ENCODE results near the gene PCDH19. TPM values are rescaled to one million over a fixed set of nuclear protein-coding genes. Genes with fewer than 3 reads are reported as not detected.

Gene PCDH19
- total RNA-seq, 1 donor from 2014 or later, result 0.66 TPM

DNA sequence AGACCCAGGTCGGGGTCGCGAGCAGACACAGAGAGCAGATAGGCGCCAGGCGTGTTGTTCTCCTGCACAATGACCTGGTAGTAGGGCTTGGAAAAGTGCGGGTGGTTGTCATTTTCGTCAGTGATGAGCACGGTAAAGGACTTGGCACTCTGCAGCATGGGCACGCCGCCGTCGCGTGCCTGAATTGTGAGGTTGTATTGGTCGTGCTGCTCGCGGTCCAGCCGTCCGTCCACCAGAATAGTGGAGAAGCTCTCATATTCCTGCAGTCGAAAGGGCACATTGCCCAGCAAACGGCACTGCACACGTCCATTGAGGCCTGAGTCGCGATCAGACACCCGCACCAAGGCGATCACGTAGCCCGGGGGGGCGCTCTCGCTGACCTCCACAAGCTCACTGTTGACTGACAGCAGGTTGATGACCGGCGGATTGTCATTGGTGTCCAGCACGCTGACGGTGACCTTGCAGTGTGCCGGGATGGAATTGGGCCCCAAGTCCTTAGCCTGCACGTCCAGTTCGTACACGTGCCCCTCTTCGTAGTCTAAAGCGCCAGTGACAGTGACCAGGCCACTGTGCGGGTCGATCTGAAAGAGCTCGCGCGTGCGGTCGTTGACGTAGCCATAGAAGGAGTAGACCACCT is 2.8 kb downstream of the PCDH19 start:
- DNase-seq (ENCODE audit: low spot score), result no peak

DNA sequence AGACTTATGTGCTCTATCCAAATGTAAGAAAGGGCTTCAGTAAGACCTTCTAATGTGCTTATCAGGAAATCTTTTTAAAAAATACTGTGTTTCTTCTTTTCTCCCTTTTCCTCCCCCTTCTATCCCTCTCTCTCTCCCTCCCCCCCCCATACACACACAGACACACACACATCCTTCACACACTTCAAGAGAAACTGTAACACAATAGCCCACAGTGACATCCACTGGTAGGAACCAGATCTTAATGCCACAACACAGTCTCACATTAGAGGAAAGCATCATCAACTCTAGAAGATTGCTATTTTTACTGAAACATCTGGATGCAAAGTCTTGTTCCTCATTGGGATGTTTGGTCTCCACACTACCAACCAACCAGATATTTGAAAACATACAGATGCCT is 4.6 kb downstream of the PCDH19 start:
- no peak for DNase-seq (ENCODE audit: low spot score)

DNA sequence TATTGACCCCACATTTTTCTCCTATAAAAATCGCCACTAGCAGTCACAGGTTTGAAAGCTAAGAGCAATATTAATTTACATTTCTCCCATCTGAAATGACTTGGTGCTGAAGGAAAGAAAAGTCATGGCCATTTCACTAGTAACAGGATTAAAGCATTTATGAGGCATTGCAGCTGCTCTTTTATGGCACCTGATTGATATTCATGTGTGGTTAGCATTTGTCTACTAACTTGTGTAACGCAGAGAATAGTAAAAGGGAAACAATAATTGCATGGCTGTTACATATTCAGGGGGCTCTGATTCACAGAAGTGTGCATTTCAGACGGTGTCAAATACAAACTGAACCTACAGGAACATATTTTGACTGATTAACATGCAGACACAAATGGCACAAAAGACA is 5.2 kb downstream of the PCDH19 start:
- DNase-seq (ENCODE audit: low spot score), result no peak

DNA sequence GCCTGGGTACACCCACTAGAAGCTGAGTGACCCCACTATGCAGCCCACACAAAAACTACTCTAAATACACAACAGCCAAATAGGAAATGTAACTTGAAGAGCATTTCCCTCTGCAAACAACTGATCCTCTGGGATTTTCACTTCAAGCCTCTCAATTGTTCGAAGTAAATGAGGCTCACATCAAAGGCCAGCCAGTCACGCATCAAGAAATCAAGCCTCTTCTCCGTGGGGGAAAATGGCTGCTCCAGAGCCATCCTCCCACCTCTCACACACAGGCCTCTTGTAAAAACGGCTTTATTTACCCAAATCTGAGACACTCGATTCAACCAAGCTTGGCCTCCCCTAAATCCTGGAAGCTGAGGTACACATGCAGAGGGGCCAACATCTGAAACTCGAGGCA is 14.3 kb downstream of the PCDH19 start:
- DNase-seq (ENCODE audit: low spot score), result no peak

DNA sequence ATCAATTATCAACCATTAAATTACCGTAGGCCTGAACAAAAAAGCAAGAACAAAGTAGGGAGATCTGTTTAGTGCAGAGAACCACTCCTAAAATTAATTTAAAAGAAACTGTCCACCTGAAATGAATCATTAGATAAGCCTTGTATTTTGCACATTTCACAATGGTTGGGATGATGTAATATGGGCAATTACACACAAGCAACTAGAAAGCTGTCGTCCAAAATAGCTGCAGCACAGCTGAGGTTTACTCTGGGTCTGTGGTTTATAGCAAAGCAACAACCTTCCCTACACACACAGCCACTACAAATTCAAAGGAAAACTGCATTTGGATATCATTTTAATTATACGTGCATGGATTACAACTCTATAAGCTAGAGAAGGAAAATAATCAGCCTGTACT is 28.5 kb downstream of the PCDH19 start:
- no peak for DNase-seq (ENCODE audit: low spot score)

DNA sequence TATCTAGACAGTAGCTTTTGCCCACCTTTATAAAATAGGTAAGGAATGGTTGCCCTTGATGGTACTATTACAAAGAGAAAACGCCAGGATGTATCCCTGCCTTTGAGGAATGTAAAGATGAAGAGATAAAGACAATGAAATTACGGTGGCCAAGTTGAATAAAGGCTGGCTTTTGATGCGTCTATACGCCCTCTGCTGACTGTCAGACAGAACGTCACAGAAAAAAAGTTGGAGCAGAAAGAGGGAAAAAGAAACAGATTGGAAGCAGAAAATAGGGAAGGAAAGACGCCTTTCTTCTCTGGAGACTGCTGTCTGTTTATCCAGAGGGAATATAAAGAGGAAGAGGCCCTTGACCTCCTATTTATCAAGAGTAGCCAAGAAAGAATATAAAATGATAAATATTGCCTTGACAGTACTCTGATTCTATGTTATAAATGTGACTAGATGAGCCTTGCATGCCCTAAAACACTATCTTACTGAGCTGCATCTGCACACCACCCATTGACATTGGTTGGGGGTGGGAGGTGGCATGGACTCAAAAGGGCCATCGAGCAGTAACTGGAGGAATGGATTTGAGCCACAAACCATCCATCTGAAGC is 30.6 kb downstream of the PCDH19 start:
- no peak for DNase-seq (ENCODE audit: low spot score)

DNA sequence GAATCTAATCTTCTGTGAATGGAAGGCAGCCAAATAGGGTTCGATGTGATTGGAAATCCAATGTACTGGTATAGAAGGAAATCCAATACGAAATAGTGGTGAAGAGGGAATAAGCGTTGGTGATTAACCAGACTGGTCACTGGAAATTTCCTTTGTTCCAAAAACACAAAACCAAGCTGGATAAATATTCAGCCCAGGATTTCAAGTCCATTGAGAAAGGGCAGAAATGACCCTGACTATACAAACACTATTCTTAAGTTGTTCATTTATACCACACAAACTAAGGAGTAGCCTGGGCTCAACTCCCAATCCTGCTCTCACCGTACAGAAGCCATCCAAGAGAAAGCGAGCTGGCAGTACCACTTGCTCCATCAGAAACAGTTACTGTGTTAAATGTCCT is 32.2 kb downstream of the PCDH19 start:
- DNase-seq (ENCODE audit: low spot score), result no peak

DNA sequence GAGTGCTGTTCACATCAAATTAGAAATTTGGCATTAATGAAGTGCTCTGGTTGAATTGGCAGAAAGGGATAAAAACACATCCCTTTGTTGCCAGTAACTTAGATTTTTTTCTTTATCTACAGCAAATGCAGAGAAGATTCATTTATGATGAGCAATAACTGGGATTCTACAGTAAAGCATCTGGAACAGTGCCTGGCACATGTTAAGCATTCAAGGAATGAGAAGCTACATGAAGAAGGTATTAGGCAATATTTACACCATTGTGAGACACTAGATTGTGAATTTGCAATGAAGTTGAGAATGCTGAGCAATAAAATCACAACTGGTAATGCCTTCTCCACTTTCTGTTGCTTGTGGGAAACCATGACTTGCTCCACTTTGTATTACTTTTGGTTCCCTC is 33.5 kb downstream of the PCDH19 start:
- no peak for DNase-seq (ENCODE audit: low spot score)

DNA sequence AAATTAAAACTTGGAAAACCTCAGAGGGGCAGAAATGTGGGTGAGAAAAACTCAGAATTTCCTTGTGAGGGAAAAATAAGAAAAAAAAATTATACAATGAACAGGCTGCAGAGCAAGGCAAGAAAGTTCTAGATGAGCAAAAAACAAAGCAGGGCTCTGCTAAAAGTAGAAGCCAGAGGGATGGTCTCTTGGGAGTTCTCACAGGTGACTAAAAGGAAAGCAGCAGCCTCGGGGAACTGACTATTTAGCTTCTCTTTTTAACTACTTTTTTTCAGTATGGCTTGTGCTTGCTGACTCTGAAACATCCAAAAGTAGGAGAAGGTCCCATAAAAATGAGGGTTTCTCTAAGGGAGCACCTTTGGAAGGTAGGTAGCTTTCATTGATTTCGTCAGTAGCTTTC is 36.4 kb downstream of the PCDH19 start:
- DNase-seq (ENCODE audit: low spot score), result no peak

DNA sequence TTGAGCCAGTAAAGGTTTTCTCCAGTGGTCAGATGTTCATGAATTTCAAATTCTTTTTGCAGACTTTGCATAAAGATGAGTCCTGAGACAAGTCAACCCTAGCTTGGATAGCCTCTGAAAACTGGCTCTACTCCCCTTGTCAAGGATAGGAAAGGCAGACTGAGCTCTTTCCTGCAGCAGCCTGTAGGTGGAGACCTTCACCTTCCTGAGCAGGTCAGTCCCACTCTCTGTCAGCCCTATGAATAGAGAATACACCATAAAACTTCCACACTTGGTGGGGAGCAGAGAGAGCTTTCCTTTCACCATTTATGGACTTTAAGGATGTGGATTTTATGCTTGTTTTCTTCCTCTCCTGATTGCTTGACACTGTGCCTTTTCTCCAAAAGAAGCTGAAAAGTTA is 41.9 kb downstream of the PCDH19 start:
- no peak for DNase-seq (ENCODE audit: low spot score)

DNA sequence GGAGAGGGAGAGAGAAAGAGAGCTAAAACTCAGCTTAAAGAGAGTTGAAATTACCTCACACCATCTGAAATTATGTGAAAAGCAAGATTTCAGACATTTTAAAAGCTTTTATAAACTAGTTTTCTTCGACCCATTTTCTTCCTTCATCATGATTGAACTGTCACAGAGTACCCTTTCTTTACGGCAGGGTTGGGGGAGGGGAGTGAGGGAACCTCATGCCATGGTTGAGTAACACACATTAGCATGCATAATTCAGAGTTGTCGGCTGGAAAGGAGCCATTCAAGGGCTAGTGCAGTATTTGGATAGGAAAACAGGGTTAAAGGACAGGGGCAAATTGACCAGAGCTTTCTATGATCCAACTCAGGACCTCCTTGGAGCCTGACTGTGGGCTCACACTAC is 46.2 kb downstream of the PCDH19 start:
- no peak for DNase-seq (ENCODE audit: low spot score)

DNA sequence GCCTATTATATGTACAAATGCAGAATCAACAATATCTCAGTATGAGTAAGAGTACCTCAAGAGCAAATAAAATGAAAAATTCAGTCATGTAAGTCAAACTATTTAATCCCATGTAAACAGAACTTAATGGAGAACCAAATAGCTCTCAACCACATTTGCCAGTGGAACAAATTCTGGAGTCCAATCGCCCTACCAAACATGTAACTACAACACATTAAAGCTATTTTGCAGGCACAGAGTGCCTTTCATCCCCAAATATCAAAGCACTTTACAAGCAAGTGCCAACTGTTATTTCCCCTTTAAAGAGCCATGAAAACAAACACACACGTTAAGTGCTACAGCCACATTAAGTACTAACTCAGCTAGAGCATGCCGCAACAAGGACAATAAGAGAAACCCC is 51.3 kb downstream of the PCDH19 start:
- DNase-seq (ENCODE audit: low spot score), result no peak

DNA sequence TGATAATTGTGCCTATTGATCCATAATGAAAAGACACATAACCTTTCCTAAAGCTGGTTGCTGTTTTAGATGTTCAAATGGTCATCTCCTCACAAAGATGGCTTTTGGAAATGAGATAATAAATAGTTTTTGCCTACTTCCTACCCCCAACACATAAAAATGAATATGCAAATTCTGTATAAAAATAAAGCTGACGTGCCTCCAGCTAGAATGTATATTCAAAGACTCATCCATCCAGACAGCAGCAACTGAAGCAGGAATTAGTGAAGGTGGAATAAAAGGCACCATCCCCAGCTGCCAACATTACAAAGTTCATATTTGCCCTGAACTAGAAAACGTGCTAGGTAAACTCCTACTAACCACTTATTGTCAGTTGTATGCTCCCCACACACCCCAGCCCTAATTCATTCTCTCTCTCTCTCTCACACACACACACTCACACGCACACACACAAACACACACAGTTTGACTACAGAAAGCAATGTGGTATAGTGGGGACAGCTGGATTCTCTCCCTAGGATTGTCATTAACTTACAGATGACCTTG is 53.6 kb downstream of the PCDH19 start:
- no peak for DNase-seq (ENCODE audit: low spot score)

DNA sequence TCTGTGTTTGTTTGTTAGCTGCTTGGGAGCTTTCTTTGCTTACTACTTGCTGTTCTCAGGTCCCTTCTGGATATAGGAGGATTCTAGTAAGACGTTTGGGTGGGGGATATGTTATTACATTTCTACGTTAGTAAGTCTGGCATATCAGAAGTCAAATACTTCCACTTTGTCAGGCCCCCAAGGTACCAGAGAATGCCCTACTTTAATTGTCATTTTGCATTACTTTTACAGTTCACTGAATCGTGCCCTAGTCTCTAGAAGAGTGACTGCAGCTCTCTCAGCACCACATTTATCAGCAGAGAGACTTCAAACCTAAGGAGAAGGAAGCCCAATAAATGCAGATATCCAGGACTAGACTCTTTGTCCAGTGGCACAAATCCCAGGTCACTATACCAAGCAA is 54.4 kb downstream of the PCDH19 start:
- DNase-seq (ENCODE audit: low spot score), result no peak

DNA sequence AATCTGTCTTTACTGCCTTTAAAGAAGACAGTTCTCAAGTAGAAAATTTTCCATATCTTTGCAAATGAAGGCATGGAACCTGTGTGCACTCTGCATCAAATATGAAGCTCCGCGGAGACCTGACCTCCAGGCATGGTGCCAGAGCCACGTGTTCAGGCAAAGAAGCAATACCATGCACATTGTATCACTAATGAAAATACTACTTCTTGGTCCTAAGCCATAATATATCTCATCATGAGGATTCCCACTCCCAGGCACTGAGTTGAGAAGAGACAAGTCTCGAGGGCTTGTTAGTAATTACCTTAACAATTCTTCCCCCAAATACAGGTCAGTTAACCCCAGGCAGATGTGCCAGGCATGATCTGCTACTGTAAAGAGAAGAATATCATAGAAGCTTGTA is 56.7 kb downstream of the PCDH19 start:
- no peak for DNase-seq (ENCODE audit: low spot score)

DNA sequence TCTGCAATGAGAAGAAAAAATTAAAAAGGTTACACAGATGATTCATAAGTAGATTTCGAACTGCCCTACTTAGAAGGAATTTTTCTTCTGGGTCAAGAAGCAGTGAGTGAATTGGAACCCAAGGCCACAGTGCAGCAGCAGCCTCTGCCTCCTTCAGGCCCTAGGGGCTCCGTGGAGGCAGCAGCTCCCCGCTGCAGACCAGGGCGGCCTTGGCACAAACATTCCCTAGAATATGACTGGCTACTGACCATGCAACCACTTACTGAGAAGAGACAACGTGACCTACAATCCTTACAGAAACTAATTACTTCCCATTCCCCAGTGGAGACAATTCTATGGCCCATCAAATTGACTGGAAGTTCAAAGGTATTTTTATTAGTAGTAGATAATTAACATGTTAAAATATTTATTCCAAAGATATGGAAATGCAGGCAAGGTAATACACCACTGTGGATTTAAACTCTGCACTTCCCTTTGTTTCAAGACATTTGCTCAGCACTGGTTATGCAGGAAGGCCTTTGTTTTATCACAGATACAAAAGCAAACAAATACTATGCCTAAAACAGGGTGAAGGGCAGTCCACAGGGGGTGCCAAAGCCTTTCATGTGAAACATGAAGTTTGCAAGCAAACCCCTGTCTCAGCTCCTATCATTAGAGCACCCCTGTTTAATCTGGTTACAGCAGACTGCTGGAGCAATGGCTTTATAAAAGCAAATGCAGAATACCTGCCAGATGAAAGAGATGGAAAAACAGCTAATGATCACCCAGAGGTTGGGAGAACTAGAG is 59.2 kb downstream of the PCDH19 start:
- no peak for DNase-seq (ENCODE audit: low spot score)

DNA sequence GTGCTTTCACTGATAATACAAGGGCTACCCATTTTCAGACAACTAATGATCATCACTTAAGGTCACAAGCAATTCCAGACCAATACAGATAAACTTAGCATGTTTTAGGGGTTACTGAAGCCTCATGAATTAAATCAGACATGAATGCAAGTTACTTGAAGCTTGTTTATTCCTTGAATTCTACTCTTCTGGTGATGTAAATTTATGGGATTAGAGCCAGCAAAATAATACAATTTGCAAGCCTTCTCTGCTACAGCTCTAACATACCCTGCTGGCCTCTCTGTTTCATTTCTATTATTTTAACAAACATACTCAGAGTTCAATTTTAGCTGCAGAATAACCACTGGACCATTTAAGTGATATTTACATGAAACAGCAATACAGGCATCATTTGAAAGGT is 60.7 kb downstream of the PCDH19 start:
- DNase-seq (ENCODE audit: low spot score), result no peak

DNA sequence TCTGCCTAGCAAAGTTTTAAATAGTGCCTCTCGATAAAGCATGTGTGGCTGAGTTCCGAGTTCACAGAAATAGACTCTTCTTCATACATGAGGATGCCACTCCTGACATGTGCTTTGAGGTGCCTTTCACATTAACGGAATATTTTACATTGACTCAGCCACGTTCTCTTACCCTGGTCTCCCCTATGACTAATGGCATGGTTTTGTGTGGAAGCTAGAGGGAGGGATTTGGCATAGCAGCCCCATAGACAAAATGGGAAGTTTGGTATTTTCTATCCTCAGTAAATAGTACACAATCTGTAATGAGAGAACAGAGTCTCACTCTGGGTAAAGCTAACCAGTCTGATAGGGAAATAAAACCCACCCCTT is 68.9 kb downstream of the PCDH19 start:
- no peak for DNase-seq (ENCODE audit: low spot score)

DNA sequence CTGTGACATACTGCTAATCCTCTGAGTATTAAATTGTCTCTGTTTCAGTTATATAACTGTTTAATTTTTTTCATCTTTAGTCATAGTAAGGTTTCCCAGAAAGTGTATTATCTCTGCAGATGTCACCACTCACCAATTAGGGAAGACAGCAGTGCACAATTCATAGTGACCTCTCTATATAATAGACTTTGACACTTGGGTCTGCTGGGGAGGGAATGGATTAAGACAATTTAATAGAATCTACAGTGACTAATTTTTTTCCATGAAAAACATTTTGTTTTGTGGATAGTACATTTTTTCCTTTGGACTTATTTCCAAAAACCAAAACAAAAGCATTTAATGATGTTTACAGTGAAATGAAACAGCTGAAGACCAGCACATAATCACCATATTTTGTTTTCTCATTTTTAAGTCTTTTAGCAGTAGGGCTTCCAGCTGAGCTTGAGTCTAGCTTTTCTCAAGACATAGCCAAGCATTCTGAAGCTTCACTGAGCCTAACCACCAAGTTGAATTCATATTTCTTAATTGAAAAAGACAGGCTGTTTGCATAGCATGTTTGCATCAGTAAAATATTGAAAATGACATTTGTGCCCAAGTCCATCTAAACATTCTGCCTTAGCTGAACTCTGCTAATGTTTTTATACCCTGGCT is 69.5 kb downstream of the PCDH19 start:
- no peak for DNase-seq (ENCODE audit: low spot score)

DNA sequence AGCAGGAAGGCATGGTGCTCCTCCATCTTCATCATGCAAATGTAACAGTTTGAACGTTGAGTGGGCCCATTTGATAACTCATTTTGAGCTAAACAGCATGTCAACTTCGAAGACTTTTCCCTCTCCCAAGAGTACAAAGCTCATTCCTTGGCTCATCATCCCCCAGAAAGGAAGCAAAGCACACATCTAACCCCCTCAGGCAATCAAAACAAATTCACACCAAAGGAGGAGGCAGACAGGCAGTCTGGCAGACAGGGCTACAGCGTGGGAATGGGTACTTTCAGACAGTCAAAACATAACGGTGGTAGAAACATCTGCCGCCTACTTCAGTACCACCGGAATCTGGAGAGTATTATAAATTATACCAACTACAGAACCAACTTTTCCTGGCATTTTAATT is 81.7 kb downstream of the PCDH19 start:
- no peak for DNase-seq (ENCODE audit: low spot score)

DNA sequence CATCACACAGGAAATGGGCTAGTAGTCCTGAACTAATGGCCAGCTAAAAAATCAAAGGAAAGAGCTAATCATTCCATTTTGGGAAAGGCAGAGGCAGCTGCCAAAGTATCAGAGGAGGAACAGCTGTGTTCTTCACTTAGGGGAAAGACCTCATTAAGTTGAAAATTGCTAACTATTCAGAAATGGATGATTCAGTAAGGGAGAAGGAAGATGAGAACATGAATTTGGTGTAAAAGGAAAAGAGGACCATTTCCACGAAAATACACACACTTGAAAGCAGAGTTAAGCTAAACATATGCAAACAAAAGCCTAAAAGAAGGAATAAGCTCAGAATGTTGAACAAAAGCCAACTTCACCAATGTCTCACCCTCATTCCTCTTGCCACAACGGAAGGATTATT is 90.4 kb downstream of the PCDH19 start:
- no peak for DNase-seq (ENCODE audit: low spot score)

DNA sequence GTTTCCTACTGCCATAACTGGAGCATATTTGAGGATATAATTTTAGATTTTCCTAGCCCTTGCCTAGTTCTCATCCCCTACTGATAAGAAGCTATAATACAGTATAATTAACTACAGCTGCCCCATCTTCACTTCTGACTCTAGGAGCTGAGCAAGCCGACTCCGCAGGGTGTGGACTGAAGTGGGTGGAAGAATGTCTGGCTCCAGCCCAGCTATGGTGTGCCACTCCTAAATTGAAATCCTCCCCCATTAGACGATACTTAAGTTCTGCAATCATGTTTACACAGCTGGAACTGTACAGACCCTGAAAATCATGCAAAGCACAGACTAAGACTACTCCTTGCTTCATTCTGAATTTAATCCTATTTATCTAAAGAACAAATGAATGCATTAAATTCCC is 93.1 kb downstream of the PCDH19 start:
- no peak for DNase-seq (ENCODE audit: low spot score)

DNA sequence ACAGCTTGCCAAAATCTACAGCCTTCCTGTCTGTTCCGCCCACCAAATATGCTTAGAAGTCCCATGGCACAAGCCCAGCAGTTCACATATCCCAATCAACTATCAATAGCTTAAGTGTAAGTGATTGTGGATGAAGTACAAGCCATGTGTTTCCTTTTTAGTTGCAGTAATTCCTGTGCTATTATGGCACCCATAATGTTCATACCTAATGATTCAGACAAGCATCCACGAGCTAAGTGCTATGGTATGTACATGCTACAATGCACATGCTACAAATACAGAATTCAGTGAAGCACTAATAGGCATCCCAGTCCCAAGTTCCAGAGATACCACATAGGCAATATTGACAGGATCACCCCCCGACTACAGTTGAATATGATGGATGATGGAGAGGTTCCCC is 94.5 kb downstream of the PCDH19 start:
- DNase-seq (ENCODE audit: low spot score), result no peak

Measured in mucosa of gallbladder (tissue), 1 donor.